Measurements from ENCODE around the gene TTC28.

TTC28 gene

GRCh38 chr22:28077166-28077565 is 602.5 kb downstream of the TTC28 start:
- H3K4ac ChIP-seq (ENCODE audit: low read depth in 1 of 2, low read length in 2 of 2) = no peak overlapping the region
- H3K4me2 ChIP-seq (ENCODE audit: low read length, poor library complexity, severe bottlenecking) = no peak overlapping the region
- DNase-seq = no peak
- H2BK15ac ChIP-seq (ENCODE audit: low read depth, poor library complexity, severe bottlenecking) = no peak overlapping the region
- WGBS = 84% methylated on average over 3 of the region's 3 CpGs
- H4K8ac ChIP-seq (ENCODE audit: low read length) = no peak overlapping the region
- no peaks in the 10 kb centered on the region for H3K79me1 ChIP-seq (replicated peaks; ENCODE audit: low read length, poor library complexity, severe bottlenecking)
- no peaks in the 10 kb centered on the region for H3K27me3 ChIP-seq (ENCODE audit: control insufficient read depth in 1 of 2, insufficient read depth in 1 of 2, low read length in 2 of 2)
- peaks cover 7% of the 10 kb centered on the region for H3K4me1 ChIP-seq (ENCODE audit: control insufficient read depth, insufficient read depth, low read depth, low read length)
- peaks cover 0 to 11% of the 10 kb centered on the region in 2 experiments for H3K36me3 ChIP-seq (ENCODE audit: control insufficient read depth in 1 of 2, insufficient read depth in 2 of 2, low read depth in 1 of 2, low read length in 2 of 2)
- no peak overlapping the region for H2BK5ac ChIP-seq (ENCODE audit: low read depth, low read length, poor library complexity, severe bottlenecking)
- H3K4me3 ChIP-seq (ENCODE audit: insufficient read depth in 1 of 2, low read depth in 1 of 2, low read length in 2 of 2) = no peak overlapping the region
- no peaks in the 10 kb centered on the region for H3K9me3 ChIP-seq (ENCODE audit: control insufficient read depth, low read length)
- H3K27ac ChIP-seq (ENCODE audit: low read length, poor library complexity, severe bottlenecking) = no peak overlapping the region
- no peak overlapping the region for H3K23ac ChIP-seq (ENCODE audit: low read length in 2 of 2)
- H2BK120ac ChIP-seq (ENCODE audit: low read depth, low read length) = no peak overlapping the region
- H3K9ac ChIP-seq (ENCODE audit: low read length) = no peak overlapping the region
- H2BK12ac ChIP-seq (ENCODE audit: low read length in 2 of 2) = no peak overlapping the region
- H3K14ac ChIP-seq (ENCODE audit: low read length in 2 of 2) = no peak overlapping the region
- H3K18ac ChIP-seq (ENCODE audit: low read depth in 1 of 2, low read length in 2 of 2) = no peak overlapping the region
- no peak overlapping the region for H4K91ac ChIP-seq (ENCODE audit: low read length)
- no peak overlapping the region for H2AFZ ChIP-seq (ENCODE audit: low read depth, low read length)
- no peak overlapping the region for H2AK5ac ChIP-seq (ENCODE audit: low read length, severe bottlenecking)

- no peak overlapping the region for H2BK15ac ChIP-seq (ENCODE audit: low read depth, poor library complexity, severe bottlenecking)
- no peak overlapping the region for H3K18ac ChIP-seq (ENCODE audit: low read depth in 1 of 2, low read length in 2 of 2)
- DNase-seq = peak; percentile 82
- no peak overlapping the region for H2BK12ac ChIP-seq (ENCODE audit: low read length in 2 of 2)
- H4K91ac ChIP-seq (ENCODE audit: low read length) = no peak overlapping the region
- no peaks in the 10 kb centered on the region for H3K79me1 ChIP-seq (replicated peaks; ENCODE audit: low read length, poor library complexity, severe bottlenecking)
- H2AFZ ChIP-seq (ENCODE audit: low read depth, low read length) = no peak overlapping the region
- H2AK5ac ChIP-seq (ENCODE audit: low read length, severe bottlenecking) = peak overlapping the region; percentile 3
- H4K8ac ChIP-seq (ENCODE audit: low read length) = no peak overlapping the region
- 76% methylated on average over 6 of the region's 6 CpGs for WGBS
- H3K23ac ChIP-seq (ENCODE audit: low read length in 2 of 2) = no peak overlapping the region
- H3K36me3 ChIP-seq (ENCODE audit: control insufficient read depth in 1 of 2, insufficient read depth in 2 of 2, low read depth in 1 of 2, low read length in 2 of 2) = peaks cover 0 to 15% of the 10 kb centered on the region in 2 experiments
- H3K4me2 ChIP-seq (ENCODE audit: low read length, poor library complexity, severe bottlenecking) = no peak overlapping the region
- H3K4ac ChIP-seq (ENCODE audit: low read depth in 1 of 2, low read length in 2 of 2) = no peak overlapping the region
- H3K27ac ChIP-seq (ENCODE audit: low read length, poor library complexity, severe bottlenecking) = peak overlapping the region; percentile 90
- no peak overlapping the region for H2BK5ac ChIP-seq (ENCODE audit: low read depth, low read length, poor library complexity, severe bottlenecking)
- no peak overlapping the region for H3K4me3 ChIP-seq (ENCODE audit: insufficient read depth in 1 of 2, low read depth in 1 of 2, low read length in 2 of 2)
- no peak overlapping the region for H3K9ac ChIP-seq (ENCODE audit: low read length)
- H3K4me1 ChIP-seq (ENCODE audit: control insufficient read depth, insufficient read depth, low read depth, low read length) = peaks cover 7% of the 10 kb centered on the region
- H3K14ac ChIP-seq (ENCODE audit: low read length in 2 of 2) = no peak overlapping the region
- no peak overlapping the region for H2BK120ac ChIP-seq (ENCODE audit: low read depth, low read length)
- H3K9me3 ChIP-seq (ENCODE audit: control insufficient read depth, low read length) = no peaks in the 10 kb centered on the region
- no peaks in the 10 kb centered on the region for H3K27me3 ChIP-seq (ENCODE audit: control insufficient read depth in 1 of 2, insufficient read depth in 1 of 2, low read length in 2 of 2)
These were observed 604.2 kb downstream of the TTC28 start for GRCh38 chr22:28075358-28075981.

- Histone ChIP-seq H3K4me2 (ENCODE audit: low read length, poor library complexity, severe bottlenecking) (no peak overlapping the region), H4K91ac (ENCODE audit: low read length) (no peak overlapping the region), H3K23ac (ENCODE audit: low read length in 2 of 2) (no peak overlapping the region), H3K79me1 (replicated peaks; ENCODE audit: low read length, poor library complexity, severe bottlenecking) (no peaks in the 10 kb centered on the region), H3K4ac (ENCODE audit: low read depth in 1 of 2, low read length in 2 of 2) (no peak overlapping the region), H3K14ac (ENCODE audit: low read length in 2 of 2) (no peak overlapping the region), H3K18ac (ENCODE audit: low read depth in 1 of 2, low read length in 2 of 2) (no peak overlapping the region), H3K27me3 (ENCODE audit: control insufficient read depth in 1 of 2, insufficient read depth in 1 of 2, low read length in 2 of 2) (no peaks in the 10 kb centered on the region), H2BK12ac (ENCODE audit: low read length in 2 of 2) (peak overlapping the region in 1 of 2 experiments; percentile 37), H3K27ac (ENCODE audit: low read length, poor library complexity, severe bottlenecking) (no peak overlapping the region), H3K4me3 (ENCODE audit: insufficient read depth in 1 of 2, low read depth in 1 of 2, low read length in 2 of 2) (no peak overlapping the region), H2AFZ (ENCODE audit: low read depth, low read length) (no peak overlapping the region), H4K8ac (ENCODE audit: low read length) (no peak overlapping the region), H2AK5ac (ENCODE audit: low read length, severe bottlenecking) (peak overlapping the region; percentile 44), H3K4me1 (ENCODE audit: control insufficient read depth, insufficient read depth, low read depth, low read length) (peaks cover 7% of the 10 kb centered on the region), H3K9me3 (ENCODE audit: control insufficient read depth, low read length) (no peaks in the 10 kb centered on the region), H3K36me3 (ENCODE audit: control insufficient read depth in 1 of 2, insufficient read depth in 2 of 2, low read depth in 1 of 2, low read length in 2 of 2) (peaks cover 0 to 12% of the 10 kb centered on the region in 2 experiments), H2BK120ac (ENCODE audit: low read depth, low read length) (no peak overlapping the region), H2BK15ac (ENCODE audit: low read depth, poor library complexity, severe bottlenecking) (no peak overlapping the region), H2BK5ac (ENCODE audit: low read depth, low read length, poor library complexity, severe bottlenecking) (no peak overlapping the region), H3K9ac (ENCODE audit: low read length) (no peak overlapping the region)
- 96% methylated on average over 4 of the region's 4 CpGs for WGBS
- no peak for DNase-seq
These were observed 605.1 kb downstream of the TTC28 start for GRCh38 chr22:28074526-28074925.

GRCh38 chr22:28072066-28072465 is 607.6 kb downstream of the TTC28 start:
- no peaks in the 10 kb centered on the region for H3K9me3 ChIP-seq (ENCODE audit: control insufficient read depth, low read length)
- H3K4me3 ChIP-seq (ENCODE audit: insufficient read depth in 1 of 2, low read depth in 1 of 2, low read length in 2 of 2) = no peak overlapping the region
- no peak overlapping the region for H3K4ac ChIP-seq (ENCODE audit: low read depth in 1 of 2, low read length in 2 of 2)
- H3K9ac ChIP-seq (ENCODE audit: low read length) = no peak overlapping the region
- no peak overlapping the region for H2BK120ac ChIP-seq (ENCODE audit: low read depth, low read length)
- H2AK5ac ChIP-seq (ENCODE audit: low read length, severe bottlenecking) = no peak overlapping the region
- H3K36me3 ChIP-seq (ENCODE audit: control insufficient read depth in 1 of 2, insufficient read depth in 2 of 2, low read depth in 1 of 2, low read length in 2 of 2) = peaks cover 0 to 9% of the 10 kb centered on the region in 2 experiments
- peaks cover 7% of the 10 kb centered on the region for H3K4me1 ChIP-seq (ENCODE audit: control insufficient read depth, insufficient read depth, low read depth, low read length)
- no peak overlapping the region for H3K23ac ChIP-seq (ENCODE audit: low read length in 2 of 2)
- H2BK12ac ChIP-seq (ENCODE audit: low read length in 2 of 2) = no peak overlapping the region
- no peak overlapping the region for H2AFZ ChIP-seq (ENCODE audit: low read depth, low read length)
- DNase-seq = no peak
- WGBS = 88% methylated on average over 3 of the region's 3 CpGs
- H3K18ac ChIP-seq (ENCODE audit: low read depth in 1 of 2, low read length in 2 of 2) = no peak overlapping the region
- no peak overlapping the region for H3K14ac ChIP-seq (ENCODE audit: low read length in 2 of 2)
- H4K8ac ChIP-seq (ENCODE audit: low read length) = no peak overlapping the region
- H3K79me1 ChIP-seq (replicated peaks; ENCODE audit: low read length, poor library complexity, severe bottlenecking) = no peaks in the 10 kb centered on the region
- no peak overlapping the region for H2BK5ac ChIP-seq (ENCODE audit: low read depth, low read length, poor library complexity, severe bottlenecking)
- H2BK15ac ChIP-seq (ENCODE audit: low read depth, poor library complexity, severe bottlenecking) = no peak overlapping the region
- H3K27me3 ChIP-seq (ENCODE audit: control insufficient read depth in 1 of 2, insufficient read depth in 1 of 2, low read length in 2 of 2) = no peaks in the 10 kb centered on the region
- H4K91ac ChIP-seq (ENCODE audit: low read length) = no peak overlapping the region
- H3K4me2 ChIP-seq (ENCODE audit: low read length, poor library complexity, severe bottlenecking) = no peak overlapping the region
- H3K27ac ChIP-seq (ENCODE audit: low read length, poor library complexity, severe bottlenecking) = no peak overlapping the region
